Neural cell (in vitro differentiated cells): Measurements from ENCODE around the gene ZDHHC11.

ENCODE experiments used
- EP300 ChIP-seq: fragments of 450-650 bp; conservative IDR thresholded peaks from 2 replicates; pipeline ENCODE4 v1.6.1; 2014; ENCODE audit warnings: antibody characterized with exemption, mild to moderate bottlenecking, moderate library complexity; ENCODE audit not compliant: poor library complexity, severe bottlenecking
- POLR2AphosphoS5 ChIP-seq: IDR thresholded peaks from 2 replicates; pipeline ENCODE4 v1.6.1; 2012

DNA sequence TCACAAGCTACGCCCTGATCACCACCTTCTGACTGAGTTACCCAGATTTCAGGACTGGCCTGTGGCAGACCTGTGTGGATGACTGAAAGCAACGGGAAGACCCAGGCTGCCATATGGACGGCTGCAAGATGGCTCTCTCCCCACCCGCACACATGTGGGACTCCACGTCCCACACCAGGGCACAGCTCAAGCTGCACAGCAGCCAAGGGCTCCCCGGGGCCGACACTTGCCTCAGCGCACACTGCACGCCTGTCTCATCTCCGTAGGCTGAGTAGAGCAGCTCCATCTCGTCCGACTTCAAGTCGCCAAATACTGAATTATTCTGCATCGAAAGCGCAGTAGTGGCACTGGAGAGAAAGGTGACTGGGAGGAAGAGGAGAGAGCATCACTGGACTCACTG is 27.3 kb upstream of the ZDHHC11 start:
- no peak for TF ChIP-seq POLR2AphosphoS5
- TF ChIP-seq EP300, result no peak
